Occipital lobe (tissue), 2 donors: Measurements from ENCODE around the gene RNPEPL1. TPM values are rescaled to one million over a fixed set of nuclear protein-coding genes. Genes with fewer than 3 reads are reported as not detected.
A peak's percentile ranks its signal among the peaks of the same experiment; 100 is the strongest.

Experiments
- DNase-seq: peaks from one replicate; lab custom pipeline; 2025; lab: John Stamatoyannopoulos, UW
- total RNA-seq: library from RNA; depleted of rRNA; stranded (reverse); fragments of >200 nt; gene quantifications from one replicate; pipeline ENCODE4 v1.2.3, GENCODE V29; 2014

Gene RNPEPL1
- total RNA-seq, 1 donor from 2014 or later, result 4.4 TPM

- DNase-seq, result no peak
These were observed 21.7 kb downstream of the RNPEPL1 start for GRCh38 chr2:240589850-240590525.

GRCh38 chr2:240590681-240591111 is 22.4 kb downstream of the RNPEPL1 start:
- no peak for DNase-seq

GRCh38 chr2:240591226-240591625 is 22.9 kb downstream of the RNPEPL1 start:
- no peak for DNase-seq

GRCh38 chr2:240591784-240592183 is 23.5 kb downstream of the RNPEPL1 start:
- DNase-seq, result no peak

GRCh38 chr2:240593026-240593702 is 24.9 kb downstream of the RNPEPL1 start:
- no peak for DNase-seq

GRCh38 chr2:240593703-240594451 is 25.6 kb downstream of the RNPEPL1 start:
- no peak for DNase-seq

- no peak for DNase-seq
These were observed 26.5 kb downstream of the RNPEPL1 start for GRCh38 chr2:240594511-240595380.

- no peak for DNase-seq
These were observed 27.2 kb downstream of the RNPEPL1 start for GRCh38 chr2:240595381-240596079.

- DNase-seq, result no peak
These were observed 27.8 kb downstream of the RNPEPL1 start for GRCh38 chr2:240596080-240596460.

- DNase-seq, result peak; percentile 53
These were observed 28.2 kb downstream of the RNPEPL1 start for GRCh38 chr2:240596491-240596931.

- no peak for DNase-seq
These were observed 28.8 kb downstream of the RNPEPL1 start for GRCh38 chr2:240597054-240597418.

GRCh38 chr2:240597419-240598181 is 29.3 kb downstream of the RNPEPL1 start:
- DNase-seq, result no peak

GRCh38 chr2:240598311-240598911 is 30.1 kb downstream of the RNPEPL1 start:
- DNase-seq, result no peak

- DNase-seq, result no peak
These were observed 30.9 kb downstream of the RNPEPL1 start for GRCh38 chr2:240599141-240599583.

GRCh38 chr2:240600451-240600961 is 32.2 kb downstream of the RNPEPL1 start:
- no peak for DNase-seq

GRCh38 chr2:240601061-240601830 is 33.0 kb downstream of the RNPEPL1 start:
- DNase-seq, result no peak

- no peak for DNase-seq
These were observed 33.5 kb downstream of the RNPEPL1 start for GRCh38 chr2:240601831-240602160.

GRCh38 chr2:240602266-240603050 is 34.2 kb downstream of the RNPEPL1 start:
- DNase-seq, result no peak
